Stimulated activated naive B cell treated with anti-CD40 and anti-IgM and Interleukin-4, amounts not matched to agents 10 μg/mL and 1 μg/mL and 100 μg/mL, for 72 hours (primary cell): ENCODE measurements around the gene TLCD3A.
"Not testable (repeated sequence)": the region's sequence is repeated elsewhere in the genome, so short reads cannot be mapped to it uniquely, and the experiment has no call there.

ENCODE experiments used
- ATAC-seq, 2 donors: fragments of 150-1000 bp; cut with Tn5 transposase; replicated peaks; 2 replicates each; pipeline ENCODE4 v1.10.0; 2021; ENCODE audit warnings: moderate library complexity in 1 of 2
- DNase-seq: peaks from one replicate; pipeline ENCODE4 v3.0.0; 2021
- H3K27ac Mint-ChIP-seq: one replicate; pipeline ENCODE4 v1.8.0; 2022; ENCODE audit warnings: mild to moderate bottlenecking, mixed read lengths
- H3K27me3 Mint-ChIP-seq, 2 donors: one replicate each; pipeline ENCODE4 v1.8.0; 2022; ENCODE audit warnings: mixed read lengths in 2 of 2
- H3K36me3 Mint-ChIP-seq, 2 donors: one replicate each; pipeline ENCODE4 v1.8.0; 2022; ENCODE audit warnings: mixed read lengths in 2 of 2, mild to moderate bottlenecking in 1 of 2
- H3K4me1 Mint-ChIP-seq, 2 donors: one replicate each; pipeline ENCODE4 v1.8.0; 2022; ENCODE audit warnings: mixed read lengths in 2 of 2, mild to moderate bottlenecking in 1 of 2
- H3K4me3 Mint-ChIP-seq, 2 donors: one replicate each; pipeline ENCODE4 v1.8.0; 2022; ENCODE audit warnings: mild to moderate bottlenecking in 2 of 2, mixed read lengths in 2 of 2, moderate library complexity in 1 of 2
- H3K9me3 Mint-ChIP-seq, 2 donors: one replicate each; pipeline ENCODE4 v1.8.0; 2022; ENCODE audit warnings: mixed read lengths in 2 of 2, mild to moderate bottlenecking in 1 of 2

Gene TLCD3A

DNA sequence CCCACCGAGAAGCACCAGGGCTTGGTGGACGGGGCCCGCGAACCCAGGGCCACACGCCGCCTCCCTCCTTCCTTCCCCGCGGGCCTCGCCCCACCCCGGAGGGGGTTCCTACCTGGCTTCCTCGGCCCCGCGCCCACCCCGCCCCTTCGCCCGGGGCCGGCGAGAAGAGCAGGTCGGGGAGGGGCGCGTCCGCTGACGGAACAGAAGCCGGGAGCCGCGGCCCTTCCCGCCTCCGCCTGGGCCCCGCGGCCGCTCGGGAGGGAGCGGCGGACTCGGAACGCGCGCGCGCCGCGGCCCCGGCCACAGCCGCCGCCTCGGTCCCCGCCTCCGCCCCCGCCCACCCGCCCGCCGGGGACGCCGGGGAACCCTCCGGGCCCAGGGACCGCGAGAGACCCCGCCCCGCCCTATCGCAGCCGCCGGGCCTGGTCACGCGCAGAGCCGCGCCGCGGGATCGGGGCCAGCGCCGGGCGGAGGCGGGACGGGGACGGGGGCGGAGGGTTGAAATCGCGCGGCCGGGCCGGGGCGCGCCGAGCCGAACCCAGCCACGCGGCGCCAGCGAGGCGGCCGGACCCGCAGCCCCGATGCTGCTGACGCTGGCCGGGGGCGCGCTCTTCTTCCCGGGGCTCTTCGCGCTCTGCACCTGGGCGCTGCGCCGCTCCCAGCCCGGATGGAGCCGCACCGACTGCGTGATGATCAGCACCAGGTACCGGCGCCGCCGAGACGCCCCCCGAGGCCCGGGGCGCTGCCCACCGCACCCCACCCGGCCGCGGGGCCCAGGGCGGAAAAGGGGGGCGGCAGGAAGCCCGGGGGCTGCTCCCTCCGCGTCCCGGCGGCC lies at the start of gene TLCD3A:
Gene TLCD3A, plus strand, starts transcription at position 530 of the 835 bp plus-strand sequence. Its CDS starts 52 bp downstream, at position 582.
- Mint-ChIP-seq H3K4me1 (peaks cover 10 to 25% of the 10 kb centered on the region in 2 donors), H3K27me3 (peaks cover 0 to 31% of the 10 kb centered on the region in 2 donors), H3K4me3 (peak within 1 kb of the TSS; percentile 90 to 94), H3K27ac (peak within 1 kb of the TSS; percentile 96), H3K36me3 (peaks cover 6 to 13% of the 10 kb centered on the region in 2 donors), H3K9me3 (no peaks in the 10 kb centered on the region)
- DNase-seq (peak; percentile 34), ATAC-seq (peak; percentile 73 to 74)

DNA sequence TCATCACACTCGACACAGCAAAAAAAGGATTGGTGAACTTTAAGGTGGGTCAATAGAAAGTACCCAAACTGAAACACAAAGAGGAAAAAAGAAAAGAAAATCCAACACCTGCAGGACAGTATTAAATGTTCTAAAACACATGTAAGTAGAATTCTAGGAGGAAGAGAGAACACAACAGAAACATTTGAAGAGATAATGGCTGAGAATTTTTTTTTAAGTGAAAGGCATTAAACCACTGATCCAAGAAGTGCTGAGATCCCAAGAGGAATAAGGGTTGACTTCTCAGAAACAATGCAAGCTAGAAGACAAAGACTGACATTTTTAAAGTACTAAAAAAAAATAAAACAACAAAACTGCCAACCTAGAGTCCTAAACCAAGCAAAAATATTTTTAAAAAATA lies 49.4 kb upstream of the TLCD3A start:
- Mint-ChIP-seq H3K9me3 (peaks cover 0 to 3% of the 10 kb centered on the region in 2 donors), H3K4me3 (no peak overlapping the region), H3K36me3 (peaks cover 46 to 56% of the 10 kb centered on the region in 2 donors), H3K4me1 (peaks cover 12 to 25% of the 10 kb centered on the region in 2 donors), H3K27ac (no peak overlapping the region), H3K27me3 (no peaks in the 10 kb centered on the region)
- no peak for DNase-seq
- no peak for ATAC-seq

DNA sequence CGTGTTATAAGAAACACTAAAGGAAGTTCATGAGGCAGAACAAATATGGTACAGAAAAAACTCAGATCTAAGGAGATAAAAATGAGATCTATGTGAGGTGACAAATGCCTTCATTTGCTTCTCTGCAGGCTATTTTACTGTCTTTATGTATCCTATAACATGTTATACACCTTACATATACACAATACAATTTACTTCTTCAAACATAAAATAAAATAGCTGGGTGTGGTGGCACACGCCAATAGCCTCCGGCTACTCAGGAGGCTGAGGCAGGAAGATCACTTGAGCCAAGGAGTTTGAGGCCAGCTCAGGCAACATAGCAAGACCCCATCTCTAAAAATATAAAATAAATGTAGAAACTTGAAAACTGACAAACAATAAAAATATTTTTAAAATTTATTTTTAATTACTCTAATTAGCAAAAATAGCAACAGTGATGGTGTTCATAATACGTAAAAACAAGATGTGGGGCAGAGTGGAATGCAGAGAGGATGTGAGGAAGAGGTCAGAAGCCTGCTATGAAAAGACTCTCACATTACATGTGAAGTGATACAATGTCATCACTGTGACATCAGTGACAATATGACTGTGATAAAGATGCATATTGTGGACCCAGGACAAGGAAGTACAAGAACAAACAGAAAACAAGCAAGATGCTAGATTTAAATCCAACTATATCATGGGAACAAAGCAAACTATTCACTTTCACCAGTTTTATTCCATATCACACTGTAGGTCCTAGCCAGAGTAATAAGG lies 48.7 kb upstream of the TLCD3A start:
- Mint-ChIP-seq H3K4me3 (no peak overlapping the region), H3K27ac (no peak overlapping the region), H3K4me1 (peaks cover 12 to 29% of the 10 kb centered on the region in 2 donors), H3K36me3 (peaks cover 49 to 60% of the 10 kb centered on the region in 2 donors), H3K27me3 (no peaks in the 10 kb centered on the region), H3K9me3 (peaks cover 0 to 3% of the 10 kb centered on the region in 2 donors)
- DNase-seq (no peak), ATAC-seq (peak in 1 of 2 donors; percentile 27)

DNA sequence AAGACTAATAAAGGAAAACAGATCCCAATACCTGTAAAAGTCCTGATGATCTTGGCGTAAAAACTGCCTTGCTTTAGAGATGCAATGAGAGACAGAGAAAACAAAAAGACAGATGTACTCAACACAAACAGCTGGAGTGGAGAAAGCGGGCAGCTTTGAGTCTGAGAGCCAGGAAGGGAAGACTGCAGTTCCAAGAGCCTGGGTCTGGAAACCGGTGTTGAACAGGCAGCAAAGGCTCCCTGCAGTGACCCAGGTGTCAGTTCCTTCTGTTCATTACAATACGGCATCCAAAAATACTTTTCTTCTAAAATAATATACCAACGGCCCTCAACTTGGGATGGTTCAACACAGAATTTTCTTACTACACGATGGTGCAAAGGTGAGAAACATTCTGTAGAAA lies 47.4 kb upstream of the TLCD3A start:
- H3K4me1 Mint-ChIP-seq: peaks cover 12 to 29% of the 10 kb centered on the region in 2 donors
- ATAC-seq (no peak), DNase-seq (no peak)
- H3K27me3 Mint-ChIP-seq: no peaks in the 10 kb centered on the region
- H3K9me3 Mint-ChIP-seq: no peaks in the 10 kb centered on the region
- H3K36me3 Mint-ChIP-seq: peaks cover 47 to 57% of the 10 kb centered on the region in 2 donors
- peak overlapping the region; percentile 39 for H3K27ac Mint-ChIP-seq
- H3K4me3 Mint-ChIP-seq: no peak overlapping the region

DNA sequence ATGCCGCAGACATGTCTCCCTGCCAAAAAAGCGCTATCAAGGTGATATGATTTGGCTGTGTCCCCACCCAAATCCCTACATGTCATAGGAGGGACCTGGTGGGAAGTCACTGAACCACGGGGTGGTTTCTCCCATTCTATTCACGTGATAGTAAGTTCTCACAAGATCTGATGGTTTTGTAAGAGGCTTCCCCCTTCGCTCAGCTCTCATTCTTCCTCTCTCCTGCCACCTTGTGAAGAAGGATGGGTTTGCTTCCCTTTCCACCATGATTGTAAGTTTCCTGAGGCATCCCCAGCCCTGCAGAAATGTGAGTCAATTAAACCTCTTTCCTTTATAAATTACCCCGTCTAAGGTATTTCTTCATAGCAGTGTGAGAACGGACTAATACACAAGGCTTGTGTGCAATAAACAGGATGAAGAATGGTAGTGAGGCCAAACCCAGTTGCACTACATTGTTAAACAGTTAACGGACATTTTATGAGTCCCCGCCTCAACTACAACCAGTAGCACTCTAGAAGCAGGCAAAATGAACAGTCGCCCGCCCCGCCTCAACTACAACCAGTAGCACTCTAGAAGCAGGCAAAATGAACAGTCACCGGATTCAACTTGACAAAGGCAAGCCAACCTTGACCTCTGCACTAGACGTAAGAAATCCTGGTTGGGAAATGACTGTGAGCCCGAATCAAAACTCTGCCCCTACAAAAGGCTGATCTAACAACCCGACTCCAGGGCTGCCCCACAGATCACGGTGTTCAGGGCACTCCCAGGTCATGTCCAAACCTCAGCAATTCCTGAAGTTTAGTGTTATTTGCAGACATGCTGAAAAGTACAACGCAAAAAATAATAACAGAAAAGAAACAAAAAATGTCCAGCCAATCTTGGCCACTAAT lies 44.1 kb upstream of the TLCD3A start:
- DNase-seq: no peak
- peaks cover 48 to 56% of the 10 kb centered on the region in 2 donors for H3K36me3 Mint-ChIP-seq
- H3K4me1 Mint-ChIP-seq: peaks cover 3 to 15% of the 10 kb centered on the region in 2 donors
- no peaks in the 10 kb centered on the region for H3K27me3 Mint-ChIP-seq
- no peak for ATAC-seq
- H3K27ac Mint-ChIP-seq: no peak overlapping the region
- no peaks in the 10 kb centered on the region for H3K9me3 Mint-ChIP-seq
- H3K4me3 Mint-ChIP-seq: no peak overlapping the region

DNA sequence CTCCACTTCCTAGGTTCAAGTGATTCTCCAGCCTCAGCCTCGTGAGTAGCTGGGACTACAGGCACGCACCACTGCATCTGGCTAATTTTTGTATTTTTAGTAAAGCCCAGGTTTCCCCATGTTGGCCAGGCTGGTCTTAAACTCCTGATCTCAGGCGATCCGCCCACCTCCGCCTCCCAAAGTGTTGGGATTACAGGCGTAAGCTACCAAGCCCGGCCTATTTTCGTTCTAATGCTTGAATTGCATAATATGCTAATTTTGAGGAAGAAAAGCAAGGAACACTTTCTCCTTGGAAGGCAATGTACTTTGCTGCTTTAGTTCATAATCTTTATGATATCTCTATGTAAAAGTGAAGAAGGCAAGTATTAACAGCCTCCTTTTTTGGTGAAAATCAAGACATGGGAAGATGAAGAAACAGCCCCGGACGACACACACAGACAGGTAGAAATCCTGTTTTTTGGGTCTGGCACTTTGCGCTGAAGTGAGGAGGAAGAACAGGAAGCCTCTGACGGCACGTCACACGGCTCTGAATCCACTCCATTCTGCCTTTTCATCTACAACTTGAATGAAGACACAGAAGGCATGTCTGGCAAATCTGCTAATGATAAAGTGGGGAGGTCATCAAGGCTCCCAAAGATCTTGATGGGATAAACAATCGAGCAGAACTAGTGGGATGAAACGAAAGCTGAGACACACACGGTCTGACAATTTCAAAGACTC lies 42.7 kb upstream of the TLCD3A start:
- Mint-ChIP-seq H3K36me3 (peaks cover 43 to 52% of the 10 kb centered on the region in 2 donors), H3K4me3 (no peak overlapping the region), H3K27me3 (no peaks in the 10 kb centered on the region), H3K4me1 (peaks cover 2 to 8% of the 10 kb centered on the region in 2 donors), H3K27ac (no peak overlapping the region), H3K9me3 (no peaks in the 10 kb centered on the region)
- DNase-seq (no peak), ATAC-seq (no peak)

DNA sequence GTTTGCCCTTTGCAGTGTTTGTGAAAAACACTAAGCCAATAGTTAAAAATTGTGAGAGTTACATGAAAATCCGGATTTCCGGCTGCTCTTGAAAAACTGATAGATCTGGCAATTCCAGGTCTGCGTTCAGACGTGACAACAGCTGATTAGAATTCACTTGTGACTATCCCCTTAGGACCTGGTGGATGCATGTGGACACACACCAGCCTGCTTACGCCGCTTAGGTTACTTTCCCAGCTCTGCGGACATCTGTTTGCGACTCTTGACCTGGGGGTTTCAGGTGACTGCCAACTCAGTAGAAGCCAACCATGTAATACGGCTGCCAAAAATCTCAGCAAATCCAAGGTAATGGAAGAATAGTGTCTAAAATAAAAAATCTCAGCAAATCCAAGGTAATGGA lies 42.0 kb upstream of the TLCD3A start:
- peaks cover 46 to 53% of the 10 kb centered on the region in 2 donors for H3K36me3 Mint-ChIP-seq
- DNase-seq (no peak), ATAC-seq (no peak)
- H3K4me3 Mint-ChIP-seq: no peak overlapping the region
- H3K27me3 Mint-ChIP-seq: no peaks in the 10 kb centered on the region
- no peaks in the 10 kb centered on the region for H3K9me3 Mint-ChIP-seq
- peak overlapping the region; percentile 16 for H3K27ac Mint-ChIP-seq
- peaks cover 2 to 8% of the 10 kb centered on the region in 2 donors for H3K4me1 Mint-ChIP-seq

DNA sequence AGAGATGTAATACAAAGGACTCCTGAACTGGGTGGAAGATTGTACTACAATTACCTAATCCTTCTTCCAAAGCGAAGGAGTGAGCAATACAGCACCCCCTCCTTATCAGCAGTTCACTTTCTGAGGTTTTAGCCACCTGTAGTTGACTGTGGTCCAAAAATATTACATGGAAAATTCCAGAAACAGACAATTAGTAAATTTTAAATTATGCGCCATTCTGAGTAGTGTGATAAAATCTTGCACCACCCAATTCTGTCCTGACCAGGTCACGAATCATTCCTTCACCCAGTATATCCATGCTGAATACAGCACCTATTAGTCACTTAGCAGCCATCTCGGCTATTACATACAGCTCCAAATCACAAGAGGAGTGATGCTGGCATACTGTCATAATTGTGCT lies 41.0 kb upstream of the TLCD3A start:
- Mint-ChIP-seq H3K27ac (no peak overlapping the region), H3K4me1 (peaks cover 2 to 8% of the 10 kb centered on the region in 2 donors), H3K9me3 (no peaks in the 10 kb centered on the region), H3K4me3 (no peak overlapping the region), H3K36me3 (peaks cover 50 to 53% of the 10 kb centered on the region in 2 donors), H3K27me3 (no peaks in the 10 kb centered on the region)
- no peak for ATAC-seq
- no peak for DNase-seq

DNA sequence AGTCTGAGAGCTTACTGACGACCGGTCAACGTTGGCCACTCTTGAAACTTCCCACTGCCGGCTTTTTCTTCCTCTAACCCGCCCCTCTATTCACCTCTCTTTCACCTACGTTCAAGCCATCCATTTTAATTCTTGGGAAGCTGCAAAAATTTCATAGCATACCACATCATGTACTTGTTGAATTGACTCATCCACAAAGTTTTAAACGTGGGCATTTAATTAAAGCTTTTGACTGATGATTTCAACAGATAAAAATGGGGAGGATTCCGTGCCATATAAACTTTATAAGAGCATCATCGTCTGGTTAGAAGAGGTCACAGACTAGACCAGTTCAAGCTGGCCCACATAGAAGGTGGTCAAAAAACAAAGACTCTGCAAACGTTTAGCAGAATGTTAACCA lies 40.3 kb upstream of the TLCD3A start:
- no peak for ATAC-seq
- DNase-seq: no peak
- peaks cover 49 to 56% of the 10 kb centered on the region in 2 donors for H3K36me3 Mint-ChIP-seq
- H3K27me3 Mint-ChIP-seq: no peaks in the 10 kb centered on the region
- peaks cover 2 to 8% of the 10 kb centered on the region in 2 donors for H3K4me1 Mint-ChIP-seq
- no peaks in the 10 kb centered on the region for H3K9me3 Mint-ChIP-seq
- H3K27ac Mint-ChIP-seq: no peak overlapping the region
- no peak overlapping the region for H3K4me3 Mint-ChIP-seq

DNA sequence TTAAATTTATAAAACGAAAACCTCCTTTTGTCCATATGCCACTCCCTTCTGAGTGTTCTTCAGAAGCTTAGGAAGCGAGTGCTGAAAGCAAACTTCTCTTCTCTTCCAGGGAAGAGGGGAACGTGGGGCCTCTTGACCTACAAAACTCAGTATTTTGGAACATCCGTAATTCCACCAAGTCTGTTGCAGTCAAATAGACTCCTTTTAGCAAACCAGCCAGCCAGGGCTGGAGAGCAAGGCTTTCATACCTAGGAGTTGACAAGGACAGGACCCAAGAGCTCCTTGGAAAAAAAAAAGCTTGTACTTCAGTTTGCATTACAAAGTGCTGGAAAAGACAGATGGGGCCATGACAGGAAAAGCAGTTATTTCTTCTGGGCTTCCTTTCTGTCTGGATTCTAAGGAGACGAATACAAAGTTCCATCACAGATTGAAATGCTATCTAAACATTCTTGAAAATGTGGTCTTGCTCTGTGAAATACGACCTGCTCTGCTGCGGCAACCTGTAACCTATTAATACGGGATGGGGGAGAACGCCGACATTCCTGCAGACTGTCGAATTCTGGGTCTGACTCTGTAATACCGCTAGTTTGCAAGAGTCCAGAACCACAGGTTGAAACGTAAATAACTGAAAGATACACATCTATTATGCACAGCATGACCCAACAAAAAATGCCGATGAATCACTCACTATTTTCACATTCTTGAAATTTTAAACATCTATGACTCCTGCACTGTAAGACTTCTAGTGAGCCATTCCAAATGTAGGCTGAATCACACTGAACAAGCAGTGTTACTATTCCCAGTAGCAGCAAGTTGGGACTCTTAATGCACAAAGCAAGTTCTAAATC lies 38.4 kb upstream of the TLCD3A start:
- Mint-ChIP-seq H3K27me3 (no peaks in the 10 kb centered on the region), H3K4me1 (no peaks in the 10 kb centered on the region), H3K9me3 (no peaks in the 10 kb centered on the region), H3K27ac (no peak overlapping the region), H3K4me3 (no peak overlapping the region), H3K36me3 (peaks cover 48 to 54% of the 10 kb centered on the region in 2 donors)
- no peak for ATAC-seq
- DNase-seq: no peak

DNA sequence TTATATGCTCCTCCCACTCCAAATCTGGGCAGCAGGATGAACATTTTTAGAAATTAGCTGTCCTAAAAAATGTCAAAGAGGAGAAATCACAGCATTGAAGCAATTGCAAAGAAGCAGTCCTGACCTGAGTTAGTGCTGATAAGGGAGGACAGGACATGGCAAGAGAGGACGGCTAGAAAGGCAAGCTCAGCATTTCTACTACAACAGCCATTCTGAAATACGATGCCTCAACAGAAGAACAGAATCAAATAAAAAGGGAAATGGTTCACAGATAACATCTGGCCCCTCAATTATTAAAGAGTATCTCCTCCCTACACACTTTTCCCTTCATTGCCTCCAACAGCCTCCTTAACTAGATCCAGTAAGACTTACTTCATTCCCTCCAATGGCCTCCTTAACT lies 36.0 kb upstream of the TLCD3A start:
- ATAC-seq (no peak), DNase-seq (no peak)
- Mint-ChIP-seq H3K27ac (no peak overlapping the region), H3K27me3 (no peaks in the 10 kb centered on the region), H3K4me3 (no peak overlapping the region), H3K36me3 (peaks cover 37 to 43% of the 10 kb centered on the region in 2 donors), H3K4me1 (peaks cover 0 to 1% of the 10 kb centered on the region in 2 donors), H3K9me3 (no peaks in the 10 kb centered on the region)

DNA sequence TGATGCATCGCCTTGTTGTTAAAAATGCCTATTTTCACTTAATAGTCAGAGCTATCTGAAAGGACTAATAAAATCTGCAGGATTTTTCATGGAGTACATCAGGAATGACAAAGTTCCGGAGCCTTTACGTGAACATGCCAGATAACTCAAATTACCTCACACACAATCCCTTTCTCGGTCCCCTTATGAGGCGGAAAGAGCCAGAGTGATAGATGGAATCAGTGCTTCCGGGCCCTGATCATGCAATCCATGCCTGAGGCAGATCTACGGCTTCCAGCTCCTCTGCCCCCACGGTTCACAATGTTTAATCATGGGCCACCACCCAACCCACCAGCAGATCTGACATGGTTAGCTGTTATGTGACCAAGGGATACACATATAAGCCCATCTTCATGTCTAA lies 34.7 kb upstream of the TLCD3A start:
- no peaks in the 10 kb centered on the region for H3K27me3 Mint-ChIP-seq
- H3K27ac Mint-ChIP-seq: no peak overlapping the region
- no peak for DNase-seq
- H3K4me3 Mint-ChIP-seq: no peak overlapping the region
- ATAC-seq: no peak
- peaks cover 0 to 1% of the 10 kb centered on the region in 2 donors for H3K4me1 Mint-ChIP-seq
- peaks cover 30 to 40% of the 10 kb centered on the region in 2 donors for H3K36me3 Mint-ChIP-seq
- no peaks in the 10 kb centered on the region for H3K9me3 Mint-ChIP-seq

DNA sequence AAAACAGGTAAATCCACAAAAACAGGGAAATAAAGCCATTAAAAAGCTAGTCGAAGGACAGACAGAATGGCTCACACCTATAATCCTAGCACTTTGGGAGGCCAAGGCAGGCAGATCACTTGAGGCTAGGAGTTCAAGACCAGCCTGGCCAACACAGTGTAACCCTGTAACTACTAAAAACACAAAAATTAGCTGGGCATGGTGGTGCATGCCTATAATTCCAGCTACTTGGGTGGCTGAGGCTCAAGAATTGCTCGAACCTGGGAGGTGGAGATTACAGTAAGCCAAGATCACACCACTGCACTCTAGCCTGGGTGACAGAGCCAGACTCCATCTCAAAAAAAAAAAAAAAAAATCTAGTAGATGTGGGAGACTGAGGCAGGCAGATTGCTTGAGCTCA lies 34.3 kb upstream of the TLCD3A start:
- ATAC-seq, H3K9me3 Mint-ChIP-seq, H3K27me3 Mint-ChIP-seq, H3K4me1 Mint-ChIP-seq, H3K27ac Mint-ChIP-seq, DNase-seq, H3K4me3 Mint-ChIP-seq: not testable (repeated sequence)
- H3K36me3 Mint-ChIP-seq: peaks cover 27 to 39% of the 10 kb centered on the region in 2 donors
